Astrocyte of the spinal cord (primary cell): ENCODE results near the gene C1orf174.
"Not testable (repeated sequence)": the region's sequence is repeated elsewhere in the genome, so short reads cannot be mapped to it uniquely, and the experiment has no call there.

Experiments
- DNase-seq: peaks from one replicate; pipeline ENCODE4 v3.0.0; 2011; ENCODE audit warnings: low read depth, low spot score
- H3K4me3 ChIP-seq: 2 replicates; pipeline ENCODE4 v1.5.1; 2011; ENCODE audit warnings: low read depth, mild to moderate bottlenecking, low read length, moderate library complexity
- CTCF ChIP-seq: IDR thresholded peaks from 2 replicates; pipeline ENCODE4 v1.5.1; 2012; ENCODE audit warnings: low read depth, mild to moderate bottlenecking, low read length, inconsistent platforms
- in situ Hi-C: cut with HindIII; loops from 2 replicates; pipeline ENCODE4 v1.10.0; 2017; ENCODE audit warnings: low sequenced_read_pairs

The C1orf174 gene

GRCh38 chr1:3921765-3922164 lies 21.7 kb upstream of the C1orf174 start:
- H3K4me3 ChIP-seq: no peak overlapping the region
- TF ChIP-seq CTCF: no peak
- in situ Hi-C loops: no loop called here
- no peak for DNase-seq

- no peak overlapping the region for H3K4me3 ChIP-seq
- no peak for TF ChIP-seq CTCF
- in situ Hi-C loops: no loop called here
- no peak for DNase-seq
Measured at GRCh38 chr1:3919706-3920105, 19.6 kb upstream of the C1orf174 start.

GRCh38 chr1:3918966-3919611 lies 19.0 kb upstream of the C1orf174 start:
- no peak for DNase-seq
- H3K4me3 ChIP-seq: no peak overlapping the region
- in situ Hi-C loops: no loop called here
- no peak for TF ChIP-seq CTCF

- in situ Hi-C loops, DNase-seq, H3K4me3 ChIP-seq: not testable (repeated sequence)
Measured at GRCh38 chr1:3918359-3918758, 18.3 kb upstream of the C1orf174 start.

- TF ChIP-seq CTCF: no peak
- no peak for DNase-seq
- H3K4me3 ChIP-seq: no peak overlapping the region
- in situ Hi-C loops: no loop called here
Measured at GRCh38 chr1:3917761-3918160, 17.7 kb upstream of the C1orf174 start.

- H3K4me3 ChIP-seq: no peak overlapping the region
- no peak for DNase-seq
- TF ChIP-seq CTCF: no peak
- in situ Hi-C loops: no loop called here
Measured at GRCh38 chr1:3915551-3916121, 15.6 kb upstream of the C1orf174 start.

- no peak for DNase-seq
- no peak for TF ChIP-seq CTCF
- no peak overlapping the region for H3K4me3 ChIP-seq
- in situ Hi-C loops: no loop called here
Measured at GRCh38 chr1:3914911-3915310, 14.8 kb upstream of the C1orf174 start.
